ENCODE data around the gene PODNL1.

The PODNL1 gene

GRCh38 chr19:13952154-13952930 is 14.1 kb upstream of the PODNL1 start, which contains the start of gene DCAF15:
TSS of gene DCAF15 (plus strand) at chr19:13952509. CDS start at chr19:13952513, 4 bp downstream.
- no peak for TF ChIP-seq CTCF (IDR thresholded peaks at IDR 0.05; ENCODE audit: borderline replicate concordance, control extremely low read depth, extremely low read depth, insufficient read depth, missing control alignments)
- in situ Hi-C loops (cut with MboI; ENCODE audit: low sequenced_read_pairs, unreplicated experiment) = no loop called here
- peak; percentile 100 for DNase-seq (ENCODE audit: low spot score)

GRCh38 chr19:13951799-13952153 is 13.6 kb upstream of the PODNL1 start:
- in situ Hi-C loops (cut with MboI; ENCODE audit: low sequenced_read_pairs, unreplicated experiment) = no loop called here
- no peak for DNase-seq (ENCODE audit: low spot score)
- TF ChIP-seq CTCF (IDR thresholded peaks at IDR 0.05; ENCODE audit: borderline replicate concordance, control extremely low read depth, extremely low read depth, insufficient read depth, missing control alignments) = no peak

GRCh38 chr19:13951043-13951442 is 12.8 kb upstream of the PODNL1 start:
- no peak for TF ChIP-seq CTCF (IDR thresholded peaks at IDR 0.05; ENCODE audit: borderline replicate concordance, control extremely low read depth, extremely low read depth, insufficient read depth, missing control alignments)
- in situ Hi-C loops (cut with MboI; ENCODE audit: low sequenced_read_pairs, unreplicated experiment) = no loop called here
- no peak for DNase-seq (ENCODE audit: low spot score)

GRCh38 chr19:13946414-13946813 is 8.2 kb upstream of the PODNL1 start:
- TF ChIP-seq CTCF (IDR thresholded peaks at IDR 0.05; ENCODE audit: borderline replicate concordance, control extremely low read depth, extremely low read depth, insufficient read depth, missing control alignments) = no peak
- in situ Hi-C loops (cut with MboI; ENCODE audit: low sequenced_read_pairs, unreplicated experiment) = no loop called here
- DNase-seq (ENCODE audit: low spot score) = no peak

- DNase-seq (ENCODE audit: low spot score) = no peak
- in situ Hi-C loops (cut with MboI; ENCODE audit: low sequenced_read_pairs, unreplicated experiment) = no loop called here
- TF ChIP-seq CTCF (IDR thresholded peaks at IDR 0.05; ENCODE audit: borderline replicate concordance, control extremely low read depth, extremely low read depth, insufficient read depth, missing control alignments) = no peak
These were observed 3.9 kb upstream of the PODNL1 start for GRCh38 chr19:13942023-13942684.

GRCh38 chr19:13937479-13938300 is 527 bp downstream of the PODNL1 start:
- in situ Hi-C loops (cut with MboI; ENCODE audit: low sequenced_read_pairs, unreplicated experiment) = no loop called here
- DNase-seq (ENCODE audit: low spot score) = no peak
- TF ChIP-seq CTCF (IDR thresholded peaks at IDR 0.05; ENCODE audit: borderline replicate concordance, control extremely low read depth, extremely low read depth, insufficient read depth, missing control alignments) = no peak
